Cardiac fibroblast (primary cell): ENCODE results near the gene ZSCAN30.

ENCODE experiments used
- DNase-seq, 2 donors: peaks; one replicate each; pipeline versions ENCODE4 v3.0.0 to v3.0.0-alpha.2; 2010; ENCODE audit warnings: low read depth in 2 of 2
- H3K4me3 ChIP-seq, 2 donors: replicated peaks in 1 of 2; 1 replicate in 1 of 2; 2 replicates in 1 of 2; pipeline ENCODE4 v1.5.1; 2011; ENCODE audit warnings: low read depth in 2 of 2, low read length in 2 of 2, mild to moderate bottlenecking in 2 of 2, moderate library complexity in 1 of 2
- TF ChIP-seq, protein P1 (sequence below): IDR thresholded peaks from one replicate; pipeline ENCODE4 v1.5.1; 2011; ENCODE audit warnings: low read depth, mild to moderate bottlenecking, low read length, inconsistent platforms

ZSCAN30 gene

DNA sequence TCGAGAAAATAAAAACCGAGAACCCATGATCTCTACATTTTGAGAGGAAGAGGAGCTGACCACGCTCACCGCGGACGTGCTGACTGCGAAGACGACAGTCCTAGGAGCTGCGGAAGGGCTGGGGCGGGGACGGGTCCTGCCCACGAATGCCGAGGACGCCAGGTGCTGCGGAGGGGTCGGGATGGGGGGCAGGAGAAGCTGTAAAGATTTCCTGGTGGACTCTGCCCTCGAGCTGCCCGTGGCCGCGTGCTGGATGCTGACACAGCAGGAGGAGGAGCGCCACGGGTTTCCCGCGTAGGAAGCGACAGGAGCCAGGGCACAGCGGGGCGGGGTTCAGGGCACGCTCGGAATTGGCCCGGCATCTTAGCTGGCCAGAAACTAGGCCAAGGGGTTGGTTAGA is 22.2 kb downstream of the ZSCAN30 start:
- DNase-seq, result no peak
- H3K4me3 ChIP-seq, result peak overlapping the region; percentile 42 to 47

DNA sequence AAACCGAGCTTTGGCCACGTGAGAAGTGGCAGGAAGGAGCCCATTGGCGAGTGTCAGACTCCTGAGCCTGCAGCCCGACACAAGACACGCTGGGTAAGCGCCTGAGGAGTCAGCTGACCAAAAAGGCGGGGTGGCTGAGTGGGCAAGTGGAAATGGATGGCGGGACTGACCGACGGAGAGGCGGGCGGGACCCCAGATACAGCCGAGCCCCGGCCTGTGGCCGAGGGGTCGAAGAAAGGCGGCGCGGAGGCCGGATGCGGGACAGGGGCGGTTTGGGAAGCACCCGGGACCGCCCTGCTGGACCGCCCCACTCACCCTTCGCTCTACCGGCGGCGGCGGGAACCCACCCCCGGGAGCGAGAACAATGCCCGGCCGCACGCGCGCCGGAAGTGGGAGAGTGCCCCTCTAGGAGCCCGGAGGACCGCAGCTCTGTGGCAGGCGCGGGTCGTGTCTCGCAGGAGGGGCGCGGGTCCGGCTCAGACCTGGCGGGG is 22.8 kb downstream of the ZSCAN30 start:
- peak overlapping the region; percentile 42 to 47 for H3K4me3 ChIP-seq
- peak; percentile 47 to 77 for DNase-seq
- TF ChIP-seq, protein P1, sequence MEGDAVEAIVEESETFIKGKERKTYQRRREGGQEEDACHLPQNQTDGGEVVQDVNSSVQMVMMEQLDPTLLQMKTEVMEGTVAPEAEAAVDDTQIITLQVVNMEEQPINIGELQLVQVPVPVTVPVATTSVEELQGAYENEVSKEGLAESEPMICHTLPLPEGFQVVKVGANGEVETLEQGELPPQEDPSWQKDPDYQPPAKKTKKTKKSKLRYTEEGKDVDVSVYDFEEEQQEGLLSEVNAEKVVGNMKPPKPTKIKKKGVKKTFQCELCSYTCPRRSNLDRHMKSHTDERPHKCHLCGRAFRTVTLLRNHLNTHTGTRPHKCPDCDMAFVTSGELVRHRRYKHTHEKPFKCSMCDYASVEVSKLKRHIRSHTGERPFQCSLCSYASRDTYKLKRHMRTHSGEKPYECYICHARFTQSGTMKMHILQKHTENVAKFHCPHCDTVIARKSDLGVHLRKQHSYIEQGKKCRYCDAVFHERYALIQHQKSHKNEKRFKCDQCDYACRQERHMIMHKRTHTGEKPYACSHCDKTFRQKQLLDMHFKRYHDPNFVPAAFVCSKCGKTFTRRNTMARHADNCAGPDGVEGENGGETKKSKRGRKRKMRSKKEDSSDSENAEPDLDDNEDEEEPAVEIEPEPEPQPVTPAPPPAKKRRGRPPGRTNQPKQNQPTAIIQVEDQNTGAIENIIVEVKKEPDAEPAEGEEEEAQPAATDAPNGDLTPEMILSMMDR, result no peak

More for the DNA sequence above, 22.2 kb downstream of the ZSCAN30 start:
- TF ChIP-seq, protein P1, result no peak

DNA sequence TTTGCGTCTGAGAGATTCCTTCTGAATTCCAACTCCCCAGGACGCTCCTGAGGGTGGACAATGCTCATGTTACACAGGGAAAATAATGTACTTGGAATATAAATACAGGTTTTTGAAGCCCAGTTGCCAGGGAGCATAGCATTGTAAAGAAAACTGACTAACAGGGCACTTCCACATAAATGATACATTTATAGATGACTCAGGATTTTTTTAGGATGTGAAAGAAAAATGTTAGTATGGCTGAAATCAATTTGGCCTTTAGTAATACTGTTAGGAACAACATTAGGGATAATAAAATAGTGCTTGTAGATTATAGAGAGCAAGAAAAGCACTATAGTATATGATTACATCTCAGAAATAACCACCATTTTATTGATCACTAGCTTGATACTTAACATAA is 25.6 kb downstream of the ZSCAN30 start:
- no peak for DNase-seq
- H3K4me3 ChIP-seq, result no peak overlapping the region
- TF ChIP-seq, protein P1, result no peak

DNA sequence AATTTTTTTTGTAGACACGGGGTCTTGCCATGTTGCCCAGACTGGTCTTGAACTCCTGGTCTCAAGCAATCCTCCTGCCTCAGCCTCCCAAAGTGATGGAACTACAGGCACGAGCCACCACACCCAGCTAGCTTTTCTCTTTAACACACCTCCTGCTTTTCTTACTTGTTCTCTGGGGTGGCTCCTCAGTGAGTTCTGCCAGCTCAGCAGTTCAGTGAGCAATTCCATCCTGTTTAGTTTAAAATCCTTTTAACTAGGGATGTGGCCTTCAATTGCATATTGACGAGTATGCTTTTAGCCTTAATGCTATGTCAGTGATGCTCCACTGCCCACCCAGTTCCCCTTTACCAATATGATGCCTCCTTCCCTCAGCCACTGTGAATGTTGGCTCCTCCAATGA is 33.1 kb downstream of the ZSCAN30 start:
- TF ChIP-seq, protein P1, result no peak
- no peak for DNase-seq

DNA sequence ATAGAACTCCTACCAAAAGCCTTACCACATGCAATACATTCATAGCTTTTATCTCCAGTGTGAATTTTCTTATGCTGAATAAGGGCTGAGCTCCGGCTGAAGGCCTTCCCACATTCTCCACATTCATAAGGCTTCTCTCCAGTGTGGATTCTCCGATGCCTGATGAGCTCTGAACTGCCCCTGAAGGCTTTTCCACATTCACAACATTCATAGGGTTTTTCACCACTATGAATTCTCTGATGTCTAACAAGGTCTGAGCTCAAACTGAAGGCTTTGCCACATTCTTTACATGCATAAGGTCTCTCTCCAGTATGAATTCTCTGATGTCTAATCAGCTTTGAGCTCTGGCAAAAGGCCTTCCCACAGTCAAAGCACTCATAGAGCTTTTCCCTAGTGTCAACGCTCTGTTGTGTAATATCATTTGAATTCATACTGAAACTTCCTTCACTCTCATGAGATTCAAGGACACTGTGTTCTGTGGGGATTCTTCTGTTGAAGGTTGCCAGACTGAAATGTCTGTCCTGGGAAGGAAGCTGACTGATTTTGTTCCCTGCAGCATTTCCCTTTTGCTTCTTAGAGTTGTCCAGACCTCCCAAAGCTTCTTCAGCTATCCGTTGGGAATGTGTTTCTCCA is 36.3 kb downstream of the ZSCAN30 start:
- H3K4me3 ChIP-seq, result no peak overlapping the region
- DNase-seq, result no peak
- TF ChIP-seq, protein P1, result no peak

More for the DNA sequence above, 33.1 kb downstream of the ZSCAN30 start:
- no peak overlapping the region for H3K4me3 ChIP-seq

DNA sequence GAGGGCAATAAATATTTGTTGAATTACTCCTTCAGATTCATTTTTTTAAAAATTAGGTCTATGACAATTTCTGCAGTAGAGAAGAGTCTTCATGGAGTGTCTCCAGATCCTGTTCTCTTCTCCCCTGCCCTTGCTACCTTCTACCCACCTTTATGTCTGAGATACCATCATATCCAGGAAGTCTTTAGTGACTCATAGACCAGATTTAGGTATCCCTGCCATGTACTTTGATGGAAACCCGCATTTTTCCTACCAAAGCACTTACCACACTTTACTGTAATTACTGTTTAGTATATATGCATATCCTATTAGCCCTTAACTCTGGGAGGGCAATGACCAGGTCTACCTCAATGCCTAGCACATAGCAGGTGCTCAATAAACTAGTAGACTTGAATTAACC is 37.6 kb downstream of the ZSCAN30 start:
- no peak overlapping the region for H3K4me3 ChIP-seq
- TF ChIP-seq, protein P1, result no peak
- no peak for DNase-seq

DNA sequence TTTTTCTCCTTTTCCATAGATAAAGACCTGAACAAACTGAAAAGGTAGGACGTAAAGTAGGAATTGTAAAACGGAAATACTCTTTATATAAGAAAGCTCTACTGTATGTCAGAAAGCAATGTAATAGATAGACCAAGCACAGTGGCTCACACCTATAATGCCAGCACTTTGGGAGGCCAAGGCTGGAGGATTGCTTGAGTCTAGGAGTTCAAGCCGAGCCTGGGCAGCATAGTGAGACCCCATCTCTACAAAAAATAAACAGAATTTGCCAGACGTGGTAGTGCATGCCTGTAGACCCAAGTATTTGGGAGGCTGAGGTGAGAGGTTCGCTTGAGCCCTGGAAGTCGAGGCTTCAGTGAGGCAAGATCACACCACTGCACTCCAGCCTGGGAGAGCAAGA is 41.6 kb downstream of the ZSCAN30 start:
- DNase-seq, result no peak
- TF ChIP-seq, protein P1, result no peak
- H3K4me3 ChIP-seq, result no peak overlapping the region
